ENCODE data around the gene WDR45B.

GRCh38 chr17:82639628-82640027 is 8.6 kb downstream of the WDR45B start:
- no peak for TF ChIP-seq CTCF (IDR thresholded peaks at IDR 0.05; ENCODE audit: extremely low read depth in 1 of 2, insufficient read depth in 1 of 2, low read depth in 1 of 2, low read length in 2 of 2)
- TF ChIP-seq POLR2A (IDR thresholded peaks at IDR 0.05; ENCODE audit: low read depth, low read length), result no peak
